Measurements from ENCODE around the gene SIRPB1.
A peak's percentile ranks its signal among the peaks of the same experiment; 100 is the strongest.
"Not testable (repeated sequence)": the region's sequence is repeated elsewhere in the genome, so short reads cannot be mapped to it uniquely, and the experiment has no call there.

Gene SIRPB1

DNA sequence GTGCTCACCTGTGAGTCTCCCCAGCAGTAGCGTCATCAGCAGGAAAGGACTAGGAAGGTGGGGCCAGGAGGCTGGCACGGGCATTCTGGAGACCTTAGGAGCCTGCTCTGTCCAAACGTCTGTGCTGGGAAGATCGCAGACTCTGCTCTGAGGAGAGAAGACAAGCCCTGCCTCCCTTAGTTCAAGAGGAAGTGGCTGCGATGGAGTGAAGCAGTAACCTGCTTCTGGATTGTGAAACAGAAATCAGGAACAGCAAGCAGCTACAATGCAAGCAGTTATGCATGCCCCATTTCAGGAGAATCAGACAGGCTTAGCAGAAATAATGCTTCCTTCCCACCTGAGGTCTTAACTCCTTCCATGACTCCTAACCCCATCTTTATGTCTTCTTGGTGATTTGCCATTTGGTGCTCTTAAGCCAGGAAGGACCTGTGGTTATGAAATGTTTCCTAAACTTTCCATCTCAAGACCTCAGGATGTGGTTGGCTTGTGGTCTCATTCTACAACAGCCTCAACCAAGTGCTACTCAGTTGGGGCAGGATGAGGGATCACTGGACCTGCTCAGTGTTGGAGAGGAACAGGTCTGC is at the start of gene SIRPB1:
Gene SIRPB1 (minus strand): TSS at position 149 of the 584 bp plus-strand sequence. CDS start 65 bp downstream, at position 84.
- DNase-seq (ENCODE audit: low read depth in 2 of 2) = no peak

DNA sequence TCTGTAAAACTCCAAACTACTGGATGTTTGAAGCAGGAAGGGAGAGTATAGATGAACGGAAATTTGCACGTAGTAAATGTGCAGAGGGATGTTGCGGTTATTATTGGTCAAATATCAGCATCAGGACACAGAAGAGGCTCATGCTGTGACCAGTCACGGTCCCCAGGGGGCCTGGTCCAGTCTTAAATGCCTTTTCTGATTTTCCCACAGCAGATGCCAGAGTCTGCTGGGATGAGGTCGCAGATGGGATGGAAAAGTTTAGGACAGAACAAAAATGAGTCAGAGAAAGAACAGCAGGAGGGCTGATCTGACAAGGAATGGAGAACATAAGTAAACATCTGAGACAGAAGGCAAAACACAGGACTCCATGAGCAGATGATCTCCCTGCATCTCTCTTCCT is 49.5 kb upstream of the SIRPB1 start:
- no peak for DNase-seq (ENCODE audit: low read depth in 2 of 2)

DNA sequence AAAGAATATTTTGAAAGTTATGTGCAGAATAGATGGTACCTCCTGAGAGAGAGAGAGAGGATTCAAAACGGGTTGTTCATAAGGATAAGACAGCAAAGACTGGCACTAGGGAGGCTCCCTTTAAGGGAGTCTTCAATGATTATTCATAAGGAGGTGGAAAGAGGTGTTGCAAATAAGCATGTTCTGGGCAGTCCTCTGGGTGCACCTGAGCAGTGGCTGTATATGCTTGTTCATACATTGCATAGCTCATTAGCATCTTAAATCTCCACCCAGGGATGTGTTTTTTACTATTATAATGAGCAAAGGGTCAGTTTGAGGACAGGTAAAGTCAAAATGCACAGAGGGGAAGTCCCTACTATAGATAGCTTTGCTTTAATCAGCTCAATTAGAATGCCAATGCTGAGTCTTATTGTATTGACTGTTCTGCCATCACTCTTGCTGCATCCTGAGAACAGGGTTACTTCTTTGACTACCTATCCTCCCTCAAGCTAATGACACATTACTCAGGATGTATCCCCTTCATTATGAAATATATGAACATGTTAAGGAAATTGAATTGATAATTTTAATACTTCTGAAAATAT is 47.8 kb upstream of the SIRPB1 start:
- no peak for DNase-seq (ENCODE audit: low read depth in 2 of 2)

DNA sequence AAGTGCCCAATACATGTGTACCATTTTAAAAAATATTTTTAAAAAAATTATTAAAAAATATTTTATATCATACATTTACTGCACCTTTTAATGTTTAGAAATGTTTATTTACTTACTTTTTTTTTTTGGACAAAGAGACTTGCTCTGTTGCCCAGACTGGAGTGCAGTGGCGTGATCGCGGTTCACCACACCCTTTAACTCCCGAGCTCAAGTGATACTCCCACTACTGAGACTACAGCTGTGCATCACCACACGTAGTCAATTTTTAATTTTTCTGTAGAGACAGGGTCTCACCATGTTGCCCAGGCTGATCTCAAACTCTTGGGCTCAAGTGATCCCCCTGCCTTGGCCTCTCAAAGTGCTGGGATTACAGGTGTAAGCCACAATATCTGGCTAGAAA is 47.0 kb upstream of the SIRPB1 start:
- no peak for DNase-seq (ENCODE audit: low read depth in 2 of 2)

DNA sequence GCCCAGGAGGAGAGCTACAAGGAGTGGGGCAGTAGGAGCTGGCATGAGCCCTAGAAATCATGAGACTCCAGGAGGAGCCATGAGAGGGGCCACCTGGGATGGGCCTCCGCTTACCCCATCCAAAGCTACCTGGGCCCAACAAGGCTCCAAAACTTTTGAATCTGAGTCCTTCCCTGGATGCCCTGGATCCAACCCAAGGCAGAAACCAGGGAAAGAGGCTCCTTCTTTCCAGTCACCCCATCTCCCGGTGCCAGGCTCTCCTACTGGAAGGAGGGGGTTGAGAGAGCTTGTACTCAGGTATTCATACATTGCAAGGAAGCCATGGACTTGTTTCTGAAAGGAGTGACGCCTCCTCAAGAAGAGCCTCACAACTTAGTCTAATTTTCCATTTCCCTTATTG is 45.5 kb upstream of the SIRPB1 start:
- no peak for DNase-seq (ENCODE audit: low read depth in 2 of 2)

DNA sequence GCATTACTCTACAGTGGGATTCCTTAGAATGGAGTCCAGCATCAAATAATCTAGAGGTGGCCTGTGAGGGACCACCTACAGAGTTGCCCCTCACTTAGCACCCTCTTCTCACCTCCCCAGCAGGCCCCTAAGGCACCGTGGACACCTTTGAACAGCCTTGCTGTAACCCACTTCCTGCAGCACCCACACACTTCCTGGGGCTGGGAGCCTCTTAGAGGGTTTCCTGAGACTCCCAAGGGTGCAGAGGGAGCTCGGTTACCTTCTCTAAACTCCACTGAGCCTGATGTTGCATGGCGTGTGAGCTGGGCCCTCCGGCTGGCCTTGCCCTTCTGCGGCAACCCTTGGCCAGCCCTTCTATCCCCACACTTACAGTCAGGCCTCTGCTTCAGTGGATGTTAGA is 45.1 kb upstream of the SIRPB1 start:
- peak in 1 of 2 donors; percentile 15 for DNase-seq (ENCODE audit: low read depth in 2 of 2)

DNA sequence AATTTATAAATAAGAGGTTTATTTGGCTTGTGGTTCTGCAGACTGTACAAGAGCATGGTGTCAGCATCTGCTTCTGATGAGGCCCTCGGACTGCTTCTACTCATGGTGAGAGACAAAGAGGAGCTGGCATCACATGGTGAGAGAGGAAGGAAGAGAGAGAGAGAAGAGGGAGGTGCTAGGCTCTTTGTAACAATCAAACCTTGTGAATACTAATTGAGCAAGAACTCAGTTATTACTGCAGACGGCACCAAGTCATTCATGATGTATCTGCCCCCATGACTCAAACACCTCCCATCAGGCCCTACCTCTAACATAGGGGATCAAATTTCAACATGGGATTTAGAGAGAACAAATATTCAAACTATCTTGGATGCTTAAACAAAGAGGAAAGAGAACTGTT is 44.1 kb upstream of the SIRPB1 start:
- DNase-seq (ENCODE audit: low read depth in 2 of 2) = no peak

DNA sequence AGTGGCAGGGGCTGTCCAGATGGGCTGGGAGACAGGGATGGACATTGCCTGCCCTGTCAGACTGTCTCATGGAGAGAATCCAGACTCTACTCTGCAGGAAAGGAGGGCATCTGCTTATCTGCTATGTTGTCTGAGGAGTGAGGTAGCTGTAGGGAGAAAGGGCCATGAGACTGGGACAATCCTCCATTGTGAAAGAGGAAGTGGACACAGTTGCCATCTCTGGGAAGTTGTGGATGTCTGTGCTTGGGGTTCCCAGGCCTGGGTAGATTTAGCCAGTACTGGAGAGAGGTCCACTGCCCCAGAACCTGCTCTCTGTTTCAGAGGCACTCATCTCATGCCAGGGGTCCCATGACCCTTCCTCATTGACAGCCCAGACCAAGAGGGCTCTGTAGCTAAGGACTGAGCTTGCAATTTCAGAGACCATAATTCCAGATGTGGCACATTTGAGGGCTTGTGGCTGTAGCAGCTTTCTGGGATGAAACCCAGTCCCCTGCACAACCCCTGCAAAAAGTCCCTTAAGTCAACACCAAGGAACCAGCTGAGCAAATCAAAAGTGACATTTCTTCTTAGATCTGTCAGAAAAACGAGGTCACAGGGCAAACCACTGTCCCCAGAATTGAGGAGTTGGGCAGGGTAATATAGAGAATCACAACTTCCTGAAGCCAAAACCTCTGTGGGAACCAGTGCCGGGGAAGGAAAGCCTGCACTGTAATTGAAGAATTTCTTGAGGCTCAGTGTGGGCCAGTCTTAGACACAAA is 41.9 kb upstream of the SIRPB1 start:
- no peak for DNase-seq (ENCODE audit: low read depth in 2 of 2)

DNA sequence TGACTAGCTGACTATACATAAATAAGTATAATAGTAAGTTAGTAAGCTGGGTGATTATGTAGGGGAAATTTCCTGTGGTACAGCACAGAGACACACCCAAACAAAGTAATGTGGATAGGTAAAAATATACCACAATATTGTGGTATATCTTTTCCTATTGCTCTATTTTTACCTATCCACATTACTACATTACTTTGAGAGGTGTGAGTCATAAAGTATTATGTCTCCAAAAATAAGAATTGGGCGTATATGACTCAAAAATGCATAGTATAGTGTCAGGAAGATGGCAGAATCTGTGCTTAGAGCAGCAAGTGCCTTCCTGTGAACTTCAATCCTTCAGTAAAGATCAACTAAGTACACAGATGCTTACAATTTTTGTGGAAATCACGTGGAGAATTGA is 40.4 kb upstream of the SIRPB1 start:
- DNase-seq (ENCODE audit: low read depth in 2 of 2) = no peak

DNA sequence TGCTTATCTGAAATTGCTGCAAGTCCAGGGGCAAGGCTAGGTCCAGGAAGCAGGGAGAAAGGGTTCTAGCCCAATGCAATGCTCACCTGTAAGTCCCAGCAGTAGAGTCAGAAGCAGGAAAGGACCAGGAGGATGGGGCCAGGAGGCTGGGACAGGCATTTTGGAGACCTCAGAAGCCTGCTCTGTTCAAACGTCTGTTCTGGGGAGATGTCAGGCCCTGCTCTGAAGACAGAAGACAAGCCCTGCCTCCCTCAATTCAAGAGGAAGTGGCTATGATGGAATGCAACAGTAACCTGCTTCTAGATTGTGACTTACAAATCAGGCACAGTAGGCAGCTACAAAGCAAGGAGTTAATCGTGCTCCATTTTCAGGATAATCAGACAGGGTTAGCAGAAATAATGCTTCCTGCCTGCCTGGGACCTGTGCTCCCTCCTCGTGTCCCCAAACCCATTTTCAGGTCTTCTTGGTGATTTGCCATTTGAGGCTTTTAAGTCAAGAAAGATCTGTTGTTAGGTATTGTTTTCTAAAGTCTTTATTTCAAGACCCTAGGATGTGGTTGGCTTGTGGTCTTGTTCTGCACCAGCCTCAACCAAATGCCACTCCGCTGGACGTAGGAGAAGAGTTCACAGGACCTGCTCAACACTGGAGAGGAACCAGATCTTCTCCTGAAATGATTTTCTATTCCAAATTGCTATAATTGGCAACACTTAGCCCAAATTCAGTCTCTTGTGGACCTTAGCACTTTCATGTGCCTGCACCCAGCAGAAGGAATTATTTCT is 37.9 kb upstream of the SIRPB1 start, which contains the start of gene SIRPG:
Gene SIRPG (minus strand): TSS at position 224 of the 779 bp plus-strand sequence. CDS start 65 bp downstream, at position 159.
- no peak for DNase-seq (ENCODE audit: low read depth in 2 of 2)

DNA sequence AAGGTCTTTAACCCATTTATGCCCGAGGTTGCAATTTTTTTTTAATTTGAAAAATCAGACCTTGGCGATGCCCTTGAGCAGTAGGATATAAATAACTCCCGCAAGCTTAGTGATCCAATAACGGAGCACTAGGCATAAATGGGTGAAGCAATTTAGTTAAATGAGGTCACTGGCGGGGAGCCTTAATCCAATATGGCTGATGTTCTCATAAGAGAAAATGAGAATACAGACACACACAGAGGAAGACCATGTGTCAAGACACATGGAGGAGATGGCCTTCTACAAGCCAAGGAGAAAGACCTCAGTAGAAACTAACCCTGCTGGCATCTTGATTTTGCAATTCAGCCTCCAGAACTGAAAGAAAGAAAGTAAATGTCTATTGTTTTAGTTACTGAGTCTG is 37.0 kb upstream of the SIRPB1 start:
- DNase-seq (ENCODE audit: low read depth in 2 of 2) = no peak

DNA sequence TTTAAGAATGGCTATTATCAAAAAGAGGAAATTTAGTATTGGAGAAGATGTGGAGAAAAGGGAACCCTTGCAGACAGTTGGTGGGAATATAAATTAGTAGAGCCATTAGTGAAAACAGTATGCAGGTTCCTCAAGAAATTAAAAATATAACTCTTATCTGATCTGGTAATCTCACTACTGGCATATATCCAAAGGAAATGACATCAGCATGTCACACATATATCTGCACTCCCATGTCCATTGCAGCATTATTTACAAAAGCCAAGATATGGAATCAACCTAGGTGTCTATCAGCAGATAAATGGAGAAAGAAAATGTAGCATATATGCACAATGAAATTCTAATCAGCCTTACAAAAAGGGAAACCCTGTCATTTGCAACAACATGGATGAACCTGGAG is 35.2 kb upstream of the SIRPB1 start:
- no peak for DNase-seq (ENCODE audit: low read depth in 2 of 2)

DNA sequence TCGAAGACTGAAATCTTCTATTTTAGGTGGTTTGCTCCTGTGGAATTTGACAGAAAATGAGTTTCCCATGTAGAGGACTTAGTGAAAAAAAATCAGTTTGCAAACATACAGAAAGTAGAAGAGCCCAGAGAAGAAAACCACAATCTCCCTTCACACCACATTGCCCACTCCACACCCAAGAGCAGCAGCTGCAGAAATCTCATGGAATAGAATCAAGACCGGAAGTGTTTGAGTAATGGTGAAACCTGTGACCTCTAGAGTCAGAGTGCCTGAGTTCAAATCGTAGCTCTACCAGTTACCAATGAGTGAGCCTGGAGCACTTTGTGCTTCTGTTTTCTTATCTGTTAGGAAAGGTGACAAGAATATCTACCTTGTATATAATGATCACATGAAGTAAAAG is 33.2 kb upstream of the SIRPB1 start:
- DNase-seq (ENCODE audit: low read depth in 2 of 2) = no peak

DNA sequence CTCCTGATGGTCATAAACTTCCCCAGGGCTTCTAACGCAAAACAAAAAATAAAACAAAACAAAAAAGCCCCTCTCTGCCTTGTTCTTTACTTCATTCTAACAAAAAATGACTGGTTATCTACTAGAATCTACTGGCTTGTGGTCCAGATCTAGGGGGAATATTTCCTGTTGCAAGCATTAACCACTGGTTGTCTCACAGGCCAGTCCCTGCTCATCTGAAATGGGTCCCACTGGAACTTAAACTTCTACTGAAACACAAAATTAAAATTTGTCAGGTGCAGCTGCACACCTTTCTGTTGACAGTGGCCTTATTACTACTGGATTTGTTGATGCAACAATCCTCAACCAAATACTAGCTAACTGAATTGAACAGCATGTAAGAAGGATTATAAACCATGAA is 32.3 kb upstream of the SIRPB1 start:
- DNase-seq (ENCODE audit: low read depth in 2 of 2) = no peak

DNA sequence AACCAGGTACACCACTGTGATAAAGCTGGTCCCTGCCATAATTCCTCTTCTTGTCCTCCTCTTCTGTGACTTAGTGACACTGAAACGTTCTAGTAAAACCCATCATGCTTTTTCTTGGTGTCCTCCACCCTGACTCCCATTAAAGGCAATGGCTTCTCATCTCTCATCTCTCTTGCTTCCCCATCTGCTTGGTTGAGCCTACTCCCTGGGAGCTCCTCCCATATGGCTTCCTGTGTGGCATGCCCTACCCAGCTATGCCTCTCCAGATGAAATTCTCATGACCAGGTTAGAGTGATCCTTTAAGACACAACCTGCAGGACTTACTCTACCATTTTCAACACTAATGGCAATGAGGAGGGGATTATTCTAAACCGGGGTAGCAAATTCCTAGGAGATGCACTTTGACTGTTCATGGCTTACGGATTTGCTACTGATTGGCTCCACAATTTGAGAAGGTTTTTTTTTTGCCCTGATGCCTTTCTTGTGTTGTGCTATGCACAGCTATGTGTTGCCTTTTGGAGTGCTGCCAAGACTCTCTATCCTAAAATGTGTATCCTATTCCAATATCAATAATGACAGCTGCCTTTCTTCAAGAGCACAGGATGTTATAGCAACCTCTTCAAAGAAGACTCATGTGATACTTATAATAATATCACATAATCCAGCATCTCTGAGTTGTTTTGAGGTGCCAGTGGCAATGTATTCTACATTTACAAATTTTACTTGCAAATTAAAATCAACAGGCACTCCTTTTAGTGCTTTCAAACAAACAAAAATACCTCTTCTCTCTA is 31.7 kb upstream of the SIRPB1 start:
- DNase-seq (ENCODE audit: low read depth in 2 of 2) = no peak

DNA sequence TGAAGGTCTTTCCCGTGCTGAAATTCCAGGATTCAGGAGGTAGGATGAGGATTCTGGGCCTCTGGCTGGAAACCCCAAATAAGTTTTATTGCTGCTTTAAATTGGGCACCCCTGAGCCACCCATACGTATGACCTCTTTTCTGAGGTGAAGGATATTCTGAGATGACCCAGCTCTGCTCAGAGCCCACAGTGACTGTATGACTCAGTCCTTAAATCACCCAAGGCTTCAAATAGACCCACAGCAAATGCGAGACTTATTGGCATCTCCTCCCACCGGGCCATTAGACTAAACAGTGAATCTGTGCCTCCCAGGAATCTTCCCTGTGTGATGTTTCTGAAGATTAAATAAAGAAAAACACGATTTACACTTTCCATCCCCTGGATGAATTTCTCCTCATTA is 28.3 kb upstream of the SIRPB1 start:
- DNase-seq (ENCODE audit: low read depth in 2 of 2) = no peak

DNA sequence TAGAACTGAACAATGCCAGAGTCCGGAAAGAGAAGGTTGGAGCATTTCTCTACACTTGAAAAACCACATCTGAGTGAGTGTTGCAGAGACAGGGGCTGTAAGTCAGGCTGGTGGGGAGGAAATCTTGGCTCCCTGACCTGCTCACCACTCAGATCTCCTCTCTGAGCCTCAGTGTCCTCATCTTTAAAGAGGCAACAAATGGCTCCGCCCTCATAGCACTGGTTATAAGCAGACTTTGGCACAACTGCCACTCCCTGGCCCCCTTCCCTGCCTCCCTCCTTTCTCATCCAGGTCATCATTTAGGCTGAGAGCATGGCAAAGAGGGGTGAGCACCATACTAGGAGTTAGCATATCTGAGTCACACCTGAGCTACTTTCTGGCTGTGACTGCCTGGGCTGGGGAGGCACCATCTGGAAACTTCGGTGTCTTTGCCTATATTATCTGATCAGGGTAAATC is 27.2 kb upstream of the SIRPB1 start:
- no peak for DNase-seq (ENCODE audit: low read depth in 2 of 2)

DNA sequence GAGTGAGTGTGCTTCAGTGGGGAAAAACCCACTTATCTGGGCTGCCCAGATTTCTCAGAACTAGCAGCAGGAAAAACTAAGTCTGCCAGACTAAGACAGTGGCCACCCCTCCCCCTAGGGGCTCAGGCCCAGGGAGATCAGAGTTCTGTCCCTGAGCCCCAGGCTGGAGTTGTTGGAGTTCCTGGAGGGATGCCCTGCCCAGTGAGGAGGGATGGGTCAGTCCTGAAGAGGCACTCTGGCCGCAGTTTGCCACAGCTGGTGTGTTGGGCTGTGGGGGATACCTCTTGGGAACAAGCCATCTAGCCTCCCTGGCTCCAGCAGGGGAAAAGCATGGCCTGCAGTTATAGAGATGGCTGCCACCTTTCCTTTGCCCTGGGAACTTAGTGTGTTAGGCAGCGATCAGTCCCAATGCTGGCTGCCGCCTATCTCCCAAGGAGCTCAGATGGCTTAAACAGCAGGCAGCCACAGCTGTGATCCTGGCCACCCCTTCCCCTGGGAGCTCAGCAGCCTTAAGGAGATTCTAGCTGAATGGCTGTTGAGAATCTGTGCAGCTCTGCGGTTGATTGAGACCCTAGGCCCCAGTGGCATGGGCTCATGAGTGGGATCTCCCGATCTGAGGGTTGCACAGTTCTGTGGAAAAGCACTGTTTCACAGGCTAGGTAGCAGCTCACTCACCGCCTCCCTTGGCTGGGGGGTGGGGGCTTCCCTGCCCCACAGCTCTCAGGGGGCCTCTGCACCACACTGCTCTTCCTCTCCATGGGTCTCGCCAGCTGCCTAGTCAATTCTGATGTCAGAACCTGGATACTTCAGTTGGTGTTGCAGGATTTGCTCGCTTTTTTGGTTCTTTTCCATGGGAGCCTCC is 24.5 kb upstream of the SIRPB1 start:
- no peak for DNase-seq (ENCODE audit: low read depth in 2 of 2)

DNA sequence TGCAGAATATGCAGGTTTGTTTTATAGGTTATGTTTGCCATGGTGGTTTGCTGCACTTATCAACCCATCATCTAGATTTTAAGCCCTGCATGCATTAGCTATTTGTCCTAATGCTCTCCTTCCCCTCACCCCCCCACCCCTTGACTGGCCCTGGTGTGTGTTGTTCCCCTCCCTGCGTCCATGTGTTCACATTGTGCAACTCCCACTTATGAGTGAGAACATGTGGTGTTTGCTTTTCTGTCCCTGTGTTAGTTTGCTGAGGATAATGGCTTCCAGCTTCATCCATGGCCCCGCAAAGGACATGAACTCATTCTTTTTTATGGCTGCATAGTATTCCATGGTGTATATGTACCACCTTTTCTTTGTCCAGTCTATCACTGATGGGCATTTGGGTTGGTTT is 18.8 kb upstream of the SIRPB1 start:
- DNase-seq (ENCODE audit: low read depth in 2 of 2) = not testable (repeated sequence)

DNA sequence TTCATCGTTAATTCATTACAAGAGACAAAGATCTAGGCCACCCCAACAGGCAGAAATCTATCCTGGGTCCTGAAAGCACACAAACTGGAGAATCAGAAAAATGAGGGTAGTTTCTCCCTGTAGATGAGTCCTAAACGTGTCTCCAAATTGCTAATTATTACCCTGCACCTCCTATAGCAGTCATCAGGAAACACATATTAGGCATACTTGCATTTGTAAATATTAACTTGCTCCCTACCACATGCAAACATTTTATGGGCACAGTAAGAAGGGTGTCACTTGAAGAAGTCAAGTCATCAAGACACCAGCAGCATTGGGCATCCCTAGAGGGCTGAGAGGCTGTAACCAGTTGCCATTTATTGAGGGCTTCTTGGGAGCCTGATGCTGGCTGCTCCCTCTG is 17.9 kb upstream of the SIRPB1 start:
- DNase-seq (ENCODE audit: low read depth in 2 of 2) = no peak

DNA sequence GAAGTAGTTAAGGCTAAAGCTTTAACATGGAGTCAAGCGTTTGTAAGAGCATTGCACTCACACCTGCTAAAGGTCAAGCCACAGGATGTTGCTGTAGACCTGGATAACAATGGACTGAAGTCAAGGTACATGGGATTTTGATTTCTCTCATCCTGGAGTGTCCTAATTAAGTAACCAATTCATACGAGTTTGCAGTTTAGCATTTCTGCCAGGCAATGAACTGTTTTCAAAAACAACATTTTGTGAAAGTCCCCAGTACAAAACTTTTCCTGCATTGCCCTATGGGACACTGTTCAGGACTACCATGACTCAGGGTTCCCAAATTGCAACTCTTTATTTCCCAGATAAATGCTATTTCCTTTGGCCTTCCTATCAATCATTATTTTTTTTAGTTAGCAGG is 17.4 kb upstream of the SIRPB1 start:
- no peak for DNase-seq (ENCODE audit: low read depth in 2 of 2)

Data from stimulated activated CD8-positive, alpha-beta memory T cell treated with anti-CD3 and anti-CD28 coated beads, Interleukin-7, amount 100 ng/mL, for 1 hour (primary cell).